Esophagus muscularis mucosa (tissue), 4 donors: ENCODE results near the gene GLRX5. TPM values are rescaled to one million over a fixed set of nuclear protein-coding genes. Genes with fewer than 3 reads are reported as not detected.
A peak's percentile ranks its signal among the peaks of the same experiment; 100 is the strongest.

Experiments
- DNase-seq: peaks from one replicate; pipeline ENCODE4 v3.0.0-alpha.2; 2017; ENCODE audit errors: extremely low spot score
- H3K27ac ChIP-seq, 4 donors: fragments of 200-600 bp; sonication (generic); replicated peaks in 1 of 4; 1 replicate in 3 of 4; 2 replicates in 1 of 4; pipeline ENCODE4 v1.5.1; 2016 to 2019; ENCODE audit warnings: mild to moderate bottlenecking in 1 of 4
- H3K27me3 ChIP-seq, 4 donors: fragments of 200-600 bp; sonication (generic); one replicate each; pipeline versions ENCODE4 v1.5.1 to v1.6.0; 2016 to 2019
- H3K36me3 ChIP-seq, 4 donors: fragments of 200-600 bp; sonication (generic); one replicate each; pipeline ENCODE4 v1.5.1; 2016 to 2019
- H3K4me1 ChIP-seq, 4 donors: fragments of 200-600 bp; sonication (generic); one replicate each; pipeline ENCODE4 v1.5.1; 2016 to 2019
- H3K4me3 ChIP-seq, 4 donors: fragments of 200-600 bp; sonication (generic); 1 replicate in 2 of 4; 2 replicates in 2 of 4; pipeline ENCODE4 v1.5.1; 2016 to 2019; ENCODE audit warnings: mild to moderate bottlenecking in 4 of 4, moderate library complexity in 1 of 4
- H3K9me3 ChIP-seq, 4 donors: fragments of 200-600 bp; sonication (generic); 1 replicate in 3 of 4; 2 replicates in 1 of 4; pipeline ENCODE4 v1.5.1; 2016 to 2019
- CTCF ChIP-seq, 3 experiments: fragments of 200-600 bp in 2 of 3; fragments of 450-650 bp in 1 of 3; sonication (generic) in 2 of 3; IDR thresholded peaks; one replicate each; pipeline ENCODE4 v1.5.1; 2017 to 2019; ENCODE audit warnings: antibody characterized with exemption in 3 of 3, mild to moderate bottlenecking in 2 of 3, moderate library complexity in 1 of 3
- EP300 ChIP-seq: sonication (generic); formaldehyde crosslinking; IDR thresholded peaks from one replicate; pipeline ENCODE4 v1.6.1; 2017; ENCODE audit warnings: antibody characterized with exemption
- POLR2A ChIP-seq: fragments of 450-650 bp; IDR thresholded peaks from one replicate; pipeline ENCODE4 v1.6.1; 2017; ENCODE audit warnings: antibody characterized with exemption, moderate library complexity, mild to moderate bottlenecking, low read depth
- POLR2AphosphoS5 ChIP-seq, 2 donors: sonication (generic); formaldehyde crosslinking; IDR thresholded peaks; one replicate each; pipeline ENCODE4 v1.6.1; 2017; ENCODE audit warnings: antibody characterized with exemption in 2 of 2
- WGBS: methylation state at CpG from one replicate; pipeline ENCODE4 v1.1.5; 2018; 5-methylcytosine and 5-hydroxymethylcytosine counted together
- intact Hi-C: fragments of 100-400 bp; cut with DNase I; formaldehyde crosslinking; loops from one replicate; pipeline ENCODE4 v1.15.1; 2023
- total RNA-seq, 4 donors: library from RNA; depleted of rRNA; stranded (reverse); fragments of >200 nt; gene quantifications; one replicate each; pipeline versions ENCODE4 v1.1.0 to v1.2.1, GENCODE V29; 2016

GLRX5 gene
- total RNA-seq, 4 donors from 2014 or later, result 34.3 to 51.5 (median 43.5) TPM

GRCh38 chr14:95526483-95527386, 8.1 kb upstream of the GLRX5 start:
- no peak for TF ChIP-seq EP300
- TF ChIP-seq CTCF (IDR thresholded peaks at IDR 0.05), result no peak
- no peak for TF ChIP-seq POLR2A
- TF ChIP-seq POLR2AphosphoS5 (IDR thresholded peaks at IDR 0.05), result no peak
- peaks cover 43 to 48% (median 44%) of the 10 kb centered on the region in 4 donors for H3K4me1 ChIP-seq
- peaks cover 0 to 4% (median 0%) of the 10 kb centered on the region in 4 donors for H3K36me3 ChIP-seq
- WGBS, result 45% methylated on average over 9 of the region's 9 CpGs
- peak overlapping the region; percentile 29 to 71 (median 68) for H3K27ac ChIP-seq
- intact Hi-C loops, result loop anchor here (5.0 kb wide), 1 partner anchor 84 kb away; no protein-coding TSS in a partner anchor
- peak overlapping the region in 1 of 4 donors; percentile 19 for H3K4me3 ChIP-seq
- no peak for DNase-seq
- no peaks in the 10 kb centered on the region for H3K9me3 ChIP-seq
- H3K27me3 ChIP-seq, result no peaks in the 10 kb centered on the region

- Histone ChIP-seq H3K36me3 (peaks cover 0 to 4% (median 1%) of the 10 kb centered on the region in 4 donors), H3K4me1 (peaks cover 50 to 55% (median 51%) of the 10 kb centered on the region in 4 donors), H3K9me3 (no peaks in the 10 kb centered on the region), H3K4me3 (no peak overlapping the region), H3K27ac (peak overlapping the region; percentile 29 to 71 (median 68)), H3K27me3 (no peaks in the 10 kb centered on the region)
- 59% methylated on average over 4 of the region's 4 CpGs for WGBS
- intact Hi-C loops, result loop anchor here (5.0 kb wide), 1 partner anchor 85 kb away; no protein-coding TSS in a partner anchor
- no peak for DNase-seq
- peak; percentile 76 to 78 (median 78) for TF ChIP-seq CTCF (IDR thresholded peaks at IDR 0.05)
- no peak for TF ChIP-seq EP300
Observed at GRCh38 chr14:95527387-95528002, 7.4 kb upstream of the GLRX5 start.

GRCh38 chr14:95529216-95529615, 5.6 kb upstream of the GLRX5 start:
- intact Hi-C loops, result loop anchor here (5.0 kb wide), 1 partner anchor 87 kb away; no protein-coding TSS in a partner anchor
- H3K27ac ChIP-seq, result no peak overlapping the region
- no peak for DNase-seq
- no peaks in the 10 kb centered on the region for H3K9me3 ChIP-seq
- no peaks in the 10 kb centered on the region for H3K27me3 ChIP-seq
- TF ChIP-seq POLR2AphosphoS5 (IDR thresholded peaks at IDR 0.05) (no peak), POLR2A (no peak), EP300 (no peak), CTCF (IDR thresholded peaks at IDR 0.05) (no peak)
- H3K4me1 ChIP-seq, result peaks cover 54 to 61% (median 59%) of the 10 kb centered on the region in 4 donors
- H3K36me3 ChIP-seq, result peaks cover 0 to 4% (median 2%) of the 10 kb centered on the region in 4 donors
- WGBS, result 90% methylated on average over 7 of the region's 7 CpGs
- H3K4me3 ChIP-seq, result no peak overlapping the region

GRCh38 chr14:95530473-95531276, 4.2 kb upstream of the GLRX5 start:
- WGBS, result 76% methylated on average over 13 of the region's 13 CpGs
- H3K36me3 ChIP-seq, result peaks cover 0 to 4% (median 2%) of the 10 kb centered on the region in 4 donors
- H3K9me3 ChIP-seq, result no peaks in the 10 kb centered on the region
- H3K4me1 ChIP-seq, result peaks cover 54 to 62% (median 58%) of the 10 kb centered on the region in 4 donors
- no peak overlapping the region for H3K27ac ChIP-seq
- no peaks in the 10 kb centered on the region for H3K27me3 ChIP-seq
- no peak for TF ChIP-seq POLR2A
- no peak for TF ChIP-seq EP300
- no peak for TF ChIP-seq CTCF (IDR thresholded peaks at IDR 0.05)
- TF ChIP-seq POLR2AphosphoS5 (IDR thresholded peaks at IDR 0.05), result no peak
- intact Hi-C loops, result loop anchor here (10.0 kb wide), 1 partner anchor 1446 kb away; the partner anchor contains the start of genes DDX24 and IFI27L1
- H3K4me3 ChIP-seq, result no peak overlapping the region
- no peak for DNase-seq
